ENCODE measurements around the gene ZSWIM8.

DNA sequence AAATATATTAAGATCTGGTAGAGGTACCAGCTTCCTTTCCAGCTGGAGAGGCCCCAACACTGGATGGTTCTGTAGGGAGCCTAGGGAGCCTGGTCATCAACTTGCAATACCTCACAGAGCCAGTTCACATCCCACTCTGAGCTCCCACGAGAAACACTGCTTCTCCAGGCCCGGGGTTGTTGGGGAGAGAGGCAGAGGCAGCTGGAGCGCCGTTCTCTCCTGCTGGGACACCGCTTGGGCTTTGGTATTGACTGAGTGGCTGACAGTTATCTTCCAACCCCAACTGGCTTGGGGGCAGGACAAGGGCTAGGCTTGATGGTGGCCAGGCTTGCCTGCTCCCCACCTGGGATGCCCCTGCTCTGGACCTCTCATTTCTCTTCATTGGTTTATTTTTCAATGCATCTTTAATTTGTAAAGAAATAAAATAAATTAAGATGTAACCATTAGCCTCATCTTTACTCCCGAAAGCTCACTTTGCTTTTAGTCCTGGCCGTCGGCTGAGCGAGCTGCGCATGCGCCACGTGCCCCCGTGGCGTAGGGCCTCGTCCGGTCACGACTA, 13.6 kb upstream of the ZSWIM8 start:
- TF ChIP-seq, protein P1, sequence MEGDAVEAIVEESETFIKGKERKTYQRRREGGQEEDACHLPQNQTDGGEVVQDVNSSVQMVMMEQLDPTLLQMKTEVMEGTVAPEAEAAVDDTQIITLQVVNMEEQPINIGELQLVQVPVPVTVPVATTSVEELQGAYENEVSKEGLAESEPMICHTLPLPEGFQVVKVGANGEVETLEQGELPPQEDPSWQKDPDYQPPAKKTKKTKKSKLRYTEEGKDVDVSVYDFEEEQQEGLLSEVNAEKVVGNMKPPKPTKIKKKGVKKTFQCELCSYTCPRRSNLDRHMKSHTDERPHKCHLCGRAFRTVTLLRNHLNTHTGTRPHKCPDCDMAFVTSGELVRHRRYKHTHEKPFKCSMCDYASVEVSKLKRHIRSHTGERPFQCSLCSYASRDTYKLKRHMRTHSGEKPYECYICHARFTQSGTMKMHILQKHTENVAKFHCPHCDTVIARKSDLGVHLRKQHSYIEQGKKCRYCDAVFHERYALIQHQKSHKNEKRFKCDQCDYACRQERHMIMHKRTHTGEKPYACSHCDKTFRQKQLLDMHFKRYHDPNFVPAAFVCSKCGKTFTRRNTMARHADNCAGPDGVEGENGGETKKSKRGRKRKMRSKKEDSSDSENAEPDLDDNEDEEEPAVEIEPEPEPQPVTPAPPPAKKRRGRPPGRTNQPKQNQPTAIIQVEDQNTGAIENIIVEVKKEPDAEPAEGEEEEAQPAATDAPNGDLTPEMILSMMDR (IDR thresholded peaks at IDR 0.05) = no peak
- TF ChIP-seq EZH2phosphoT487 (IDR thresholded peaks at IDR 0.05) (no peak), EZH2 (IDR thresholded peaks at IDR 0.05) (no peak)
